GM12878 (cell line): ENCODE measurements around the gene RIC1. TPM values are rescaled to one million over a fixed set of nuclear protein-coding genes. Genes with fewer than 3 reads are reported as not detected.

ENCODE experiments used
- ATAC-seq: fragments of 200-7000 bp; cut with Tn5 transposase; 3 replicates; pipeline ENCODE4 v1.9.1; 2020; ENCODE audit warnings: mild to moderate bottlenecking, moderate library complexity
- BruUV-seq: library from RNA; stranded (reverse); fragments of 400-500 nt; replicated peaks from 2 replicates; lab custom pipeline; 2021; lab: Mats Ljungman, UMichigan
- CTCF ChIA-PET: fragments of 300-600 bp; sonication (Branson Sonifier 250); formaldehyde crosslinking; extraction: SDS; loops from one replicate; lab custom pipeline; 2021; ENCODE audit warnings: inconsistent platforms; lab: Yijun Ruan, JAX
- POLR2A ChIA-PET: fragments of 350-600 bp; formaldehyde crosslinking; extraction: SDS; loops from one replicate; lab custom pipeline; 2021; ENCODE audit warnings: inconsistent platforms; lab: Charles Lee
- RAD21 ChIA-PET: fragments of 300-600 bp; sonication (Branson Sonifier 250); formaldehyde crosslinking; loops from one replicate; lab custom pipeline; 2023; ENCODE audit warnings: antibody characterized with exemption; ENCODE audit not compliant: unreplicated experiment; lab: Charles Lee
- SMC1A ChIA-PET: fragments of 300-600 bp; sonication (Branson Sonifier 250); formaldehyde crosslinking; loops from one replicate; lab custom pipeline; 2023; ENCODE audit not compliant: unreplicated experiment, uncharacterized antibody; lab: Charles Lee
- DNase-seq: peaks from one replicate; pipeline ENCODE4 v3.0.0-alpha.2; 2011; ENCODE audit warnings: low read depth, low spot score
- FAIRE-seq: peaks from 3 replicates; lab custom pipeline; 2011; peaks lifted over from hg19 to GRCh38; lab: Jason Lieb, UNC
- H2AFZ ChIP-seq: 2 replicates; pipeline ENCODE4 v1.6.0; 2011; ENCODE audit warnings: low read depth, low read length, control low read depth; ENCODE audit not compliant: control insufficient read depth
- H3K27ac ChIP-seq: 2 replicates; pipeline ENCODE4 v1.5.1; 2011; ENCODE audit warnings: control low read depth; ENCODE audit not compliant: control insufficient read depth, insufficient read depth
- H3K27me3 ChIP-seq, 2 experiments: replicated peaks in 1 of 2; 2 replicates each; pipeline versions ENCODE4 v1.6.0 to v1.6.1; 2011; ENCODE audit warnings: low read length in 1 of 2; ENCODE audit not compliant: control insufficient read depth in 2 of 2, insufficient read depth in 2 of 2
- H3K36me3 ChIP-seq, 2 experiments: 2 replicates each; pipeline ENCODE4 v1.5.1; 2011; ENCODE audit warnings: low read length in 1 of 2; ENCODE audit not compliant: control insufficient read depth in 2 of 2, insufficient read depth in 2 of 2
- H3K4me1 ChIP-seq: 2 replicates; pipeline ENCODE4 v1.6.1; 2011; ENCODE audit warnings: mild to moderate bottlenecking, low read length, moderate library complexity, mixed read lengths; ENCODE audit not compliant: control insufficient read depth, insufficient read depth
- H3K4me2 ChIP-seq: 2 replicates; pipeline ENCODE4 v1.6.0; 2011; ENCODE audit warnings: control low read depth; ENCODE audit not compliant: control insufficient read depth, insufficient read depth
- H3K4me3 ChIP-seq: fragments of 200-600 bp; sonication (generic); 2 replicates; pipeline ENCODE4 v1.5.1; 2016
- H3K79me2 ChIP-seq: 2 replicates; pipeline ENCODE4 v1.6.0; 2011; ENCODE audit warnings: low read length; ENCODE audit not compliant: control insufficient read depth, insufficient read depth
- H3K9ac ChIP-seq: 2 replicates; pipeline ENCODE4 v1.8.0; 2011; ENCODE audit warnings: low read length, control low read depth, mixed read lengths; ENCODE audit not compliant: control insufficient read depth, insufficient read depth
- H3K9me3 ChIP-seq: replicated peaks from 3 replicates; pipeline ENCODE4 v1.5.1; 2011; ENCODE audit warnings: mild to moderate bottlenecking, low read length; ENCODE audit not compliant: control insufficient read depth, insufficient read depth
- H4K20me1 ChIP-seq: 2 replicates; pipeline ENCODE4 v1.6.0; 2011; ENCODE audit not compliant: control insufficient read depth, insufficient read depth
- BACH1 ChIP-seq: fragments of 450-650 bp; IDR thresholded peaks from 2 replicates; pipeline ENCODE4 v1.6.1; 2017; ENCODE audit warnings: mild to moderate bottlenecking, borderline replicate concordance
- CBFB ChIP-seq: IDR thresholded peaks from 2 replicates; pipeline ENCODE4 v1.6.1; 2016; ENCODE audit warnings: antibody characterized with exemption, low read depth
- ELK1 ChIP-seq: IDR thresholded peaks from 2 replicates; pipeline ENCODE4 v1.6.1; 2012; ENCODE audit warnings: low read depth, low read length, improper control_type of control experiment
- GABPA ChIP-seq: IDR thresholded peaks from 2 replicates; pipeline ENCODE4 v1.6.1; 2014; ENCODE audit warnings: antibody characterized with exemption, low read depth, mild to moderate bottlenecking, inconsistent platforms
- HCFC1 ChIP-seq: fragments of 150-350 bp; IDR thresholded peaks from 2 replicates; pipeline ENCODE4 v1.6.1; 2014; ENCODE audit warnings: low read length
- HDGF ChIP-seq: fragments of 450-650 bp; IDR thresholded peaks from 2 replicates; pipeline ENCODE4 v1.6.1; 2016; ENCODE audit warnings: antibody characterized with exemption
- HSF1 ChIP-seq: fragments of 150-350 bp; IDR thresholded peaks from 2 replicates; pipeline ENCODE4 v1.6.1; 2014; ENCODE audit warnings: mild to moderate bottlenecking, low read depth, low read length
- IRF4 ChIP-seq: IDR thresholded peaks from 2 replicates; pipeline ENCODE4 v1.6.1; 2011; ENCODE audit warnings: low read depth, low read length
- MAX ChIP-seq: IDR thresholded peaks from 2 replicates; pipeline ENCODE4 v1.6.1; 2012; ENCODE audit warnings: low read depth, low read length, improper control_type of control experiment
- NFXL1 ChIP-seq: fragments of 450-650 bp; IDR thresholded peaks from 2 replicates; pipeline ENCODE4 v1.6.1; 2017; ENCODE audit warnings: antibody characterized with exemption, mild to moderate bottlenecking, borderline replicate concordance
- NFYB ChIP-seq: IDR thresholded peaks from 2 replicates; pipeline ENCODE4 v1.6.1; 2011; ENCODE audit warnings: low read depth, mild to moderate bottlenecking, low read length, improper control_type of control experiment, moderate library complexity; ENCODE audit not compliant: insufficient read depth
- RUNX3 ChIP-seq: IDR thresholded peaks from 2 replicates; pipeline ENCODE4 v1.6.1; 2012; ENCODE audit warnings: low read length, inconsistent platforms
- SP1 ChIP-seq: IDR thresholded peaks from one replicate; pipeline ENCODE4 v1.6.1; 2011; ENCODE audit warnings: low read depth, low read length
- STAT3 ChIP-seq: IDR thresholded peaks from 2 replicates; pipeline ENCODE4 v1.6.1; 2011; ENCODE audit warnings: low read depth, low read length, improper control_type of control experiment
- TCF7 ChIP-seq: IDR thresholded peaks from 2 replicates; pipeline ENCODE4 v1.6.1; 2014; ENCODE audit warnings: antibody characterized with exemption, borderline replicate concordance
- ZBED1 ChIP-seq: IDR thresholded peaks from 2 replicates; pipeline ENCODE4 v1.6.1; 2016; ENCODE audit warnings: borderline replicate concordance
- ZBTB4 ChIP-seq: fragments of 450-650 bp; formaldehyde crosslinking; IDR thresholded peaks from 2 replicates; pipeline ENCODE4 v1.4.0; 2022; ENCODE audit warnings: mild to moderate bottlenecking, moderate library complexity
- ZNF274 ChIP-seq: IDR thresholded peaks from one replicate; pipeline ENCODE4 v1.8.0; 2011; ENCODE audit not compliant: insufficient read length, insufficient read depth
- ZNF622 ChIP-seq: fragments of 450-650 bp; IDR thresholded peaks from 2 replicates; pipeline ENCODE4 v1.6.1; 2017; ENCODE audit warnings: mild to moderate bottlenecking, inconsistent platforms
- WGBS: methylation state at CpG from one replicate; pipeline ENCODE4 v1.1.6; 2016; ENCODE audit warnings: low lambda C conversion rate; ENCODE audit not compliant: insufficient replicate concordance, insufficient coverage; ENCODE audit errors: missing lambda C conversion rate; 5-methylcytosine and 5-hydroxymethylcytosine counted together
- in situ Hi-C: fragments of 300-500 bp; cut with MboI; formaldehyde crosslinking; loops from 9 replicates; pipeline ENCODE4 v1.14.3; 2018; ENCODE audit warnings: mixed read lengths
- intact Hi-C: fragments of 100-400 bp; cut with micrococcal nuclease; formaldehyde crosslinking; loops from one replicate; pipeline ENCODE4 v1.14.2; 2022; ENCODE audit not compliant: unreplicated experiment
- polyA plus RNA-seq, 11 experiments: library from polyadenylated mRNA; depleted of rRNA in 4 of 11; unstranded in 6 of 11; stranded (reverse) in 5 of 11; fragments of >200 nt; fragmentation: Nextera tagmentation in 4 of 11; fragmentation: Illumina TruSeq in 1 of 11; extraction: Ambion mirVana in 4 of 11; extraction: Trizol in 1 of 11; gene quantifications; 1 replicate in 1 of 11; 2 replicates in 10 of 11; pipeline versions ENCODE4 v1.2.1 to v1.2.3, GENCODE V29; 2011 to 2016; ENCODE audit warnings: inconsistent platforms in 2 of 11, missing spikeins in 2 of 11, low read depth in 1 of 11
- total RNA-seq, 4 experiments: library from RNA; depleted of rRNA in 3 of 4; stranded (reverse); fragments of >200 nt in 3 of 4; fragmentation: Illumina TruSeq in 1 of 4; extraction: Trizol in 1 of 4; gene quantifications; 2 replicates each; pipeline versions ENCODE4 v1.2.1 to v1.2.3, GENCODE V29; 2013 to 2021

RIC1 gene
- total and polyA plus RNA-seq, 10 of the 15 experiments (the other 5 are each of a cell fraction or from before 2014, with no cell fraction given), result 6.2 to 59.8 (median 33.3) TPM

GRCh38 chr9:5813824-5814223 is 184.9 kb downstream of the RIC1 start (continued):
- no peak for TF ChIP-seq MAX
- TF ChIP-seq TCF7, result no peak
- no peak for TF ChIP-seq IRF4
- no peak for TF ChIP-seq CBFB
- no peak for TF ChIP-seq NFYB
- no peak for TF ChIP-seq ZNF622

- Histone ChIP-seq H3K27ac (no peak overlapping the region), H3K9ac (no peak overlapping the region), H4K20me1 (no peaks in the 10 kb centered on the region), H3K9me3 (no peaks in the 10 kb centered on the region), H3K4me2 (no peak overlapping the region), H3K4me1 (no peaks in the 10 kb centered on the region), H3K27me3 (no peaks in the 10 kb centered on the region), H2AFZ (no peak overlapping the region), H3K4me3 (no peak overlapping the region), H3K36me3 (peaks cover 0 to 11% of the 10 kb centered on the region in 2 experiments; a peak in 3 of 4 replicates), H3K79me2 (no peaks in the 10 kb centered on the region)
- ATAC-seq (no peak), DNase-seq (no peak), FAIRE-seq (no peak)
- ChIA-PET CTCF (no interaction called here), POLR2A (no interaction called here), SMC1A (no interaction called here), RAD21 (no interaction called here)
- in situ Hi-C loops, result no loop called here
- WGBS, result 95% methylated on average over 1 of the region's 1 CpG
- intact Hi-C loops, result no loop called here
- no TSS peak for BruUV-seq
- TF ChIP-seq GABPA (no peak), ZNF274 (no peak), RUNX3 (no peak), ZBED1 (no peak), STAT3 (no peak), NFXL1 (no peak), HCFC1 (no peak), NFYB (no peak), ZBTB4 (no peak), ELK1 (no peak), SP1 (no peak), HDGF (no peak), BACH1 (no peak), HSF1 (no peak)
Observed at GRCh38 chr9:5815461-5815860, 186.6 kb downstream of the RIC1 start.
